H1 (cell line): Measurements from ENCODE around the gene TBKBP1. TPM values are rescaled to one million over a fixed set of nuclear protein-coding genes. Genes with fewer than 3 reads are reported as not detected.

Source experiments
- CTCF ChIA-PET: fragments of 300-600 bp; sonication (Branson Sonifier 250); formaldehyde crosslinking; loops from one replicate; lab custom pipeline; 2021; ENCODE audit not compliant: partially characterized antibody; lab: Charles Lee
- POLR2A ChIA-PET: fragments of 300-600 bp; sonication (Branson Sonifier 250); formaldehyde crosslinking; loops from one replicate; lab custom pipeline; 2021; ENCODE audit warnings: inconsistent platforms; ENCODE audit not compliant: partially characterized antibody; lab: Charles Lee
- DNase-seq, 2 experiments: peaks; one replicate each; pipeline versions ENCODE4 v3.0.0 to v3.0.0-alpha.2; 2010 to 2022; ENCODE audit warnings: low spot score in 2 of 2, low read depth in 1 of 2, mixed read lengths in 1 of 2
- FAIRE-seq: peaks from 2 replicates; lab custom pipeline; 2011; peaks lifted over from hg19 to GRCh38; lab: Jason Lieb, UNC
- H2AFZ ChIP-seq: 2 replicates; pipeline ENCODE4 v1.8.1; 2012; ENCODE audit warnings: low read length, inconsistent platforms
- H2AK5ac ChIP-seq: 2 replicates; pipeline ENCODE4 v1.6.1; 2013; ENCODE audit warnings: low read depth, low read length
- H2BK120ac ChIP-seq: replicated peaks from 2 replicates; pipeline ENCODE3; 2013; ENCODE audit warnings: low read depth, low read length, inconsistent platforms
- H2BK12ac ChIP-seq: 2 replicates; pipeline ENCODE4 v1.6.1; 2013; ENCODE audit warnings: low read depth, low read length
- H2BK15ac ChIP-seq: 2 replicates; pipeline ENCODE4 v1.6.1; 2013; ENCODE audit warnings: low read length
- H2BK20ac ChIP-seq: 2 replicates; pipeline ENCODE4 v1.6.1; 2013; ENCODE audit warnings: low read length
- H2BK5ac ChIP-seq: 2 replicates; pipeline ENCODE4 v1.6.1; 2013; ENCODE audit warnings: low read depth, low read length
- H3K14ac ChIP-seq: 2 replicates; pipeline ENCODE4 v1.6.1; 2013; ENCODE audit warnings: inconsistent platforms; ENCODE audit not compliant: insufficient read length
- H3K18ac ChIP-seq: 2 replicates; pipeline ENCODE4 v1.6.1; 2013; ENCODE audit warnings: low read length; ENCODE audit errors: extremely low read depth
- H3K23ac ChIP-seq: 2 replicates; pipeline ENCODE4 v1.6.1; 2013; ENCODE audit warnings: inconsistent platforms; ENCODE audit not compliant: insufficient read length
- H3K23me2 ChIP-seq: 2 replicates; pipeline ENCODE4 v1.6.1; 2013; ENCODE audit warnings: low read depth, low read length
- H3K27ac ChIP-seq: 2 replicates; pipeline ENCODE4 v1.6.1; 2011; ENCODE audit warnings: low read depth, low read length, inconsistent platforms
- H3K27me3 ChIP-seq, 4 experiments: replicated peaks in 1 of 4; 1 replicate in 1 of 4; 2 replicates in 3 of 4; pipeline versions ENCODE4 v1.6.1 to v1.8.1; 2011 to 2013; ENCODE audit warnings: low read length in 3 of 4, mild to moderate bottlenecking in 3 of 4, inconsistent platforms in 2 of 4, mixed read lengths in 2 of 4, moderate library complexity in 1 of 4; ENCODE audit not compliant: control insufficient read depth in 3 of 4, insufficient read depth in 3 of 4; ENCODE audit errors: extremely low read depth in 1 of 4
- H3K36me3 ChIP-seq, 4 experiments: 2 replicates each; pipeline versions ENCODE4 v1.6.1 to v1.8.1; 2011 to 2013; ENCODE audit warnings: mild to moderate bottlenecking in 4 of 4, low read length in 3 of 4, moderate library complexity in 2 of 4, control low read depth in 1 of 4, inconsistent platforms in 1 of 4; ENCODE audit not compliant: insufficient read depth in 4 of 4, control insufficient read depth in 2 of 4
- H3K4ac ChIP-seq: replicated peaks from 2 replicates; pipeline ENCODE3; 2013; ENCODE audit warnings: low read length, low read depth, mixed read lengths, inconsistent platforms; ENCODE audit not compliant: insufficient read length
- H3K4me1 ChIP-seq, 4 experiments: replicated peaks in 1 of 4; 1 replicate in 1 of 4; 2 replicates in 3 of 4; pipeline versions ENCODE4 v1.6.1 to v1.8.1; 2011 to 2013; ENCODE audit warnings: low read length in 3 of 4, inconsistent platforms in 2 of 4, mixed read lengths in 1 of 4; ENCODE audit not compliant: insufficient read depth in 4 of 4, control insufficient read depth in 3 of 4
- H3K4me2 ChIP-seq, 2 experiments: 2 replicates each; pipeline versions ENCODE4 v1.6.1 to v1.8.1; 2011 to 2013; ENCODE audit warnings: low read depth in 2 of 2, low read length in 2 of 2, control low read depth in 1 of 2, inconsistent platforms in 1 of 2, mild to moderate bottlenecking in 1 of 2; ENCODE audit not compliant: insufficient read depth in 1 of 2
- H3K4me3 ChIP-seq, 4 experiments: fragments of 200-600, 300-600 bp in 1 of 4; sonication (generic), shearing (Covaris generic), sonication (Bioruptor Twin) in 1 of 4; 2 replicates each; pipeline versions ENCODE4 v1.5.1 to v1.8.1; 2011 to 2016; ENCODE audit warnings: low read length in 4 of 4, low read depth in 3 of 4, control low read depth in 2 of 4, inconsistent platforms in 2 of 4, mild to moderate bottlenecking in 2 of 4, mixed read lengths in 1 of 4, moderate library complexity in 1 of 4; ENCODE audit not compliant: insufficient read depth in 2 of 4; ENCODE audit errors: extremely low read depth in 1 of 4
- H3K56ac ChIP-seq: replicated peaks from 2 replicates; pipeline ENCODE3; 2013; ENCODE audit warnings: low read depth, mild to moderate bottlenecking, mixed read lengths, low read length, inconsistent platforms; ENCODE audit not compliant: insufficient read length
- H3K79me1 ChIP-seq: 2 replicates; pipeline ENCODE4 v1.6.1; 2013; ENCODE audit warnings: low read depth, low read length, control low read depth
- H3K79me2 ChIP-seq, 2 experiments: 2 replicates each; pipeline versions ENCODE4 v1.6.1 to v1.8.1; 2012 to 2013; ENCODE audit warnings: low read length in 2 of 2, mild to moderate bottlenecking in 2 of 2, inconsistent platforms in 1 of 2; ENCODE audit not compliant: insufficient read depth in 2 of 2, control insufficient read depth in 1 of 2
- H3K9ac ChIP-seq, 4 experiments: replicated peaks in 1 of 4; 1 replicate in 1 of 4; 2 replicates in 3 of 4; pipeline versions ENCODE4 v1.6.1 to v1.8.1; 2011 to 2013; ENCODE audit warnings: low read depth in 3 of 4, low read length in 3 of 4, control low read depth in 2 of 4, mild to moderate bottlenecking in 2 of 4, moderate library complexity in 2 of 4, inconsistent platforms in 1 of 4; ENCODE audit errors: extremely low read depth in 1 of 4
- H3K9me3 ChIP-seq, 2 experiments: 2 replicates each; pipeline versions ENCODE4 v1.6.1 to v1.8.1; 2012 to 2013; ENCODE audit warnings: mild to moderate bottlenecking in 2 of 2, moderate library complexity in 2 of 2, control low read depth in 1 of 2, inconsistent platforms in 1 of 2, low read depth in 1 of 2, low read length in 1 of 2, mixed read lengths in 1 of 2; ENCODE audit not compliant: insufficient read depth in 2 of 2
- H4K20me1 ChIP-seq, 2 experiments: replicated peaks in 1 of 2; 2 replicates each; pipeline versions ENCODE3 to v1.8.1; 2011 to 2013; ENCODE audit warnings: inconsistent platforms in 2 of 2, low read length in 2 of 2, mild to moderate bottlenecking in 1 of 2; ENCODE audit not compliant: insufficient read depth in 2 of 2, control insufficient read depth in 1 of 2
- H4K5ac ChIP-seq: 2 replicates; pipeline ENCODE4 v1.6.1; 2013; ENCODE audit warnings: low read length, low read depth, mixed read lengths, inconsistent platforms; ENCODE audit not compliant: insufficient read length
- H4K8ac ChIP-seq: 2 replicates; pipeline ENCODE4 v1.8.0; 2013; ENCODE audit warnings: mild to moderate bottlenecking, moderate library complexity, low read length, inconsistent platforms; ENCODE audit not compliant: insufficient read depth; ENCODE audit errors: extremely low read depth
- H4K91ac ChIP-seq: replicated peaks from 2 replicates; pipeline ENCODE3; 2013; ENCODE audit warnings: low read length, mixed read lengths, inconsistent platforms; ENCODE audit not compliant: insufficient read length
- EZH2 ChIP-seq: fragments of 200-600 bp; sonication (generic); IDR thresholded peaks from 2 replicates; pipeline ENCODE4 v1.7.1; 2012; ENCODE audit warnings: low read depth, mild to moderate bottlenecking, moderate library complexity, low read length, inconsistent platforms; ENCODE audit not compliant: severe bottlenecking
- KDM1A ChIP-seq: fragments of 200-600, 300-600 bp; sonication (generic); IDR thresholded peaks from 2 replicates; pipeline ENCODE4 v1.7.1; 2016; ENCODE audit warnings: mild to moderate bottlenecking, low read length, borderline replicate concordance
- POU5F1 ChIP-seq: IDR thresholded peaks from 2 replicates; pipeline ENCODE4 v1.6.1; 2011; ENCODE audit warnings: low read depth, mild to moderate bottlenecking, low read length, moderate library complexity
- SRF ChIP-seq: IDR thresholded peaks from 2 replicates; pipeline ENCODE4 v1.6.1; 2011; ENCODE audit warnings: mild to moderate bottlenecking, low read depth, low read length, moderate library complexity
- WGBS, 2 experiments: shearing (Covaris generic) in 1 of 2; methylation state at CpG; one replicate each; pipeline versions ENCODE4 v1.1.6 to v1.1.7; 2013 to 2015; ENCODE audit warnings: low lambda C conversion rate in 2 of 2, mixed read lengths in 2 of 2, inconsistent platforms in 1 of 2, low coverage in 1 of 2, missing lambda C conversion rate in 1 of 2; ENCODE audit not compliant: insufficient replicate concordance in 2 of 2, insufficient coverage in 1 of 2, insufficient read length in 1 of 2; ENCODE audit errors: extremely low coverage in 1 of 2, missing lambda C conversion rate in 1 of 2; 5-methylcytosine and 5-hydroxymethylcytosine counted together
- polyA plus RNA-seq, 7 experiments: library from polyadenylated mRNA; depleted of rRNA in 3 of 7; stranded (reverse) in 5 of 7; unstranded in 2 of 7; fragments of >200 nt in 5 of 7; fragments of 200-250 nt in 2 of 7; gene quantifications; 1 replicate in 5 of 7; 2 replicates in 1 of 7; 4 replicates in 1 of 7; pipeline versions ENCODE4 v1.2.1 to v1.2.3, GENCODE V29; 2011 to 2013; ENCODE audit warnings: missing spikeins in 2 of 7, mixed read lengths in 2 of 7
- total RNA-seq: library from RNA; stranded (reverse); fragmentation: NEBNext Ultra II Directional; extraction: Animal tissue kit (Norgen Biotek cat#: 25700); gene quantifications from 2 replicates; pipeline ENCODE4 v1.2.1, GENCODE V29; 2021
- TF ChIP-seq, protein P1 (sequence below), 3 experiments: IDR thresholded peaks; 1 replicate in 2 of 3; 2 replicates in 1 of 3; pipeline versions ENCODE4 v1.5.1 to v1.6.1; 2011; ENCODE audit warnings: low read length in 3 of 3, mild to moderate bottlenecking in 3 of 3, inconsistent platforms in 2 of 3, low read depth in 1 of 3, moderate library complexity in 1 of 3; ENCODE audit not compliant: insufficient read depth in 1 of 3; ENCODE audit errors: control extremely low read depth in 1 of 3

The TBKBP1 gene
- total and polyA plus RNA-seq, 2 of the 8 experiments (the other 6 are each of a cell fraction or from before 2014, with no cell fraction given), result 6.3 to 15.1 TPM

- Histone ChIP-seq H2BK120ac (no peak overlapping the region), H3K14ac (no peak overlapping the region), H3K56ac (no peak overlapping the region), H3K79me1 (no peaks in the 10 kb centered on the region), H3K36me3 (no peaks in the 10 kb centered on the region), H4K5ac (no peak overlapping the region), H3K23ac (no peak overlapping the region), H3K4me1 (peaks cover 0 to 19% (median 8%) of the 10 kb centered on the region in 4 experiments; a peak in 4 of 7 replicates), H3K4me3 (no peak overlapping the region), H2BK20ac (no peak overlapping the region), H3K4me2 (no peak overlapping the region), H2AFZ (no peak overlapping the region), H3K27me3 (peaks cover 0 to 21% (median 16%) of the 10 kb centered on the region in 4 experiments; a peak in 6 of 7 replicates), H2BK12ac (no peak overlapping the region), H3K9me3 (no peaks in the 10 kb centered on the region), H2AK5ac (no peak overlapping the region), H4K8ac (no peak overlapping the region), H2BK15ac (no peak overlapping the region), H3K27ac (no peak overlapping the region), H4K91ac (no peak overlapping the region), H3K18ac (no peak overlapping the region), H3K79me2 (no peaks in the 10 kb centered on the region), H3K23me2 (no peaks in the 10 kb centered on the region; the same call in 1 of the 2 replicates), H3K4ac (no peak overlapping the region), H3K9ac (no peak overlapping the region), H2BK5ac (no peak overlapping the region), H4K20me1 (no peaks in the 10 kb centered on the region)
- TF ChIP-seq EZH2 (no peak), SRF (no peak), POU5F1 (no peak), KDM1A (peak; percentile 90)
- TF ChIP-seq, protein P1, sequence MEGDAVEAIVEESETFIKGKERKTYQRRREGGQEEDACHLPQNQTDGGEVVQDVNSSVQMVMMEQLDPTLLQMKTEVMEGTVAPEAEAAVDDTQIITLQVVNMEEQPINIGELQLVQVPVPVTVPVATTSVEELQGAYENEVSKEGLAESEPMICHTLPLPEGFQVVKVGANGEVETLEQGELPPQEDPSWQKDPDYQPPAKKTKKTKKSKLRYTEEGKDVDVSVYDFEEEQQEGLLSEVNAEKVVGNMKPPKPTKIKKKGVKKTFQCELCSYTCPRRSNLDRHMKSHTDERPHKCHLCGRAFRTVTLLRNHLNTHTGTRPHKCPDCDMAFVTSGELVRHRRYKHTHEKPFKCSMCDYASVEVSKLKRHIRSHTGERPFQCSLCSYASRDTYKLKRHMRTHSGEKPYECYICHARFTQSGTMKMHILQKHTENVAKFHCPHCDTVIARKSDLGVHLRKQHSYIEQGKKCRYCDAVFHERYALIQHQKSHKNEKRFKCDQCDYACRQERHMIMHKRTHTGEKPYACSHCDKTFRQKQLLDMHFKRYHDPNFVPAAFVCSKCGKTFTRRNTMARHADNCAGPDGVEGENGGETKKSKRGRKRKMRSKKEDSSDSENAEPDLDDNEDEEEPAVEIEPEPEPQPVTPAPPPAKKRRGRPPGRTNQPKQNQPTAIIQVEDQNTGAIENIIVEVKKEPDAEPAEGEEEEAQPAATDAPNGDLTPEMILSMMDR (IDR thresholded peaks at IDR 0.05; ENCODE audit: control extremely low read depth in 1 of 3, insufficient read depth in 1 of 3, low read depth in 1 of 3, low read length in 3 of 3), result peak in 2 of 3 experiments; percentile 32 to 41; a peak in 3 of 4 replicates
- FAIRE-seq, result no peak
- POLR2A ChIA-PET, result interaction anchor here (0.6 to 2.7 kb wide), 4 partner anchors 17 to 76 kb away, joined by 3 to 10 read pairs (median 6); partner anchors contain the start of gene KPNB1
- CTCF ChIA-PET, result interaction anchor here (0.7 to 24.7 kb wide), 7 partner anchors 7 to 50 kb away, joined by 3 to 441 read pairs (median 8); partner anchors contain the start of genes TBKBP1 and TBX21
- WGBS, 2 experiments, result 87% methylated on average over 10 of the region's 13 CpGs; no CpG with 5 or more reads in 1 of the 2 experiments
- DNase-seq, result no peak
These were observed 31.6 kb downstream of the TBKBP1 start for GRCh38 chr17:47725446-47726111.
